HG03175 (cell line): ENCODE measurements around the gene CACNA2D2.

Experiments
- ATAC-seq: cut with Tn5 transposase; IDR thresholded peaks from one replicate; pipeline ENCODE4 v1.9.1; 2021; ENCODE audit warnings: mild to moderate bottlenecking, moderate library complexity; ENCODE audit not compliant: unreplicated experiment

CACNA2D2 gene

GRCh38 chr3:50503504-50504342 is at the start of gene CACNA2D2:
CACNA2D2 (minus strand) TSS chr3:50503634; CDS start chr3:50503423, 211 bp downstream.
- ATAC-seq, result no peak

DNA sequence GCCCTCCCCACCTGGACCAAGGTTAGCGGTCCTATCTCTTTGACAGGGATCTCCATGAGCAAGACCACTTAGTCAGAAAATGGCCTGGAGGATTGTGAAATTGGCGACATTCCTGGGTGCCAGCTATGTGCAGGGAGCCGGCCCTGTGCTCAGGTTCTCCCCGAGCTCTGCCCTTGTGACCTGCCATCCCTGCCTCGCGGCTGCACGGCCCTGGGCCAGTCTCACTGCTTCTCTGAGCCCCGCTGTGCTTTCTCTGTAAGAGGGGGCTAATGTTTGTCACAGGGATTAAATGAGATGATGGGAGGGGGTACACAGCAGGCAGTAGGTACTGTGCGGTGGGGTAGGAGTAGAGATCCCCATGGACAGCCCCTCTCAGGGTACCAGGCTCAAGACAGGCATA is 49.2 kb upstream of the CACNA2D2 start:
- ATAC-seq, result no peak

DNA sequence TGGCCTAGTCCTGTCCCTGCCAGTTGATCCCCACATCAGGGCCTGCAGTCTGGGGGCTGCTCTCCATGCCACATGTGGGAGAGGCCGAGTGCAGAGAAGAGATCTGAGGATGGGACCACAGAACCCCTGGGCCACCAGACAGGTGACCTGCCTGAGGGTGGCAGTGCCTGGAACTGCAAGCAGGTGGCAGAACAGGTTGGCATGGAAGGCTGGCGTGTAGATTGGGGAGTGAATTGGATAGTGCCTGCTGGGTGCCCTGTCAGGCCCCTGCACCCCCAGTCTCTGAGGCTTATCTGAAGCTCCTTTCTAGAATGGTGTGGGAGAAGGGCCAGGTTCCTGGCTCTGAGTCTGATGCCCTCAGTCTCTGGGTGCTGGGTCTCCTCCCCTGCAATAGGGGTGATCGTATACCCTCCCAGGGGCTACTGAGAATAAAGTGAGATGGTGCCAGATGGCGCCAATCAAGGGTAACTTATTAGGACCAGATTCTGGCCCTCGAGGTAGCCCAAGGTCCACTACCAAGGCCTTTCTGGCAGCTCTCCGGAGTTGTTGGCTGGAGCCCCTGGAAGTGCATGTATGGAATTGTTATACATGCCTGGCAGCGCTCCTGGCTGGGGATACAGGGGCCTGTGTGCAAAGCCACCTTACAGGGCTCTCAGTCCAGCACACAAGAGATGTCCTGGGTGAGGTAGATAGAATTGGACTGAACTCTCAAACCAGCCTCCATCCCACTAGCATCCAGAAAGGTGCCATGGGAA is 48.4 kb upstream of the CACNA2D2 start:
- no peak for ATAC-seq

DNA sequence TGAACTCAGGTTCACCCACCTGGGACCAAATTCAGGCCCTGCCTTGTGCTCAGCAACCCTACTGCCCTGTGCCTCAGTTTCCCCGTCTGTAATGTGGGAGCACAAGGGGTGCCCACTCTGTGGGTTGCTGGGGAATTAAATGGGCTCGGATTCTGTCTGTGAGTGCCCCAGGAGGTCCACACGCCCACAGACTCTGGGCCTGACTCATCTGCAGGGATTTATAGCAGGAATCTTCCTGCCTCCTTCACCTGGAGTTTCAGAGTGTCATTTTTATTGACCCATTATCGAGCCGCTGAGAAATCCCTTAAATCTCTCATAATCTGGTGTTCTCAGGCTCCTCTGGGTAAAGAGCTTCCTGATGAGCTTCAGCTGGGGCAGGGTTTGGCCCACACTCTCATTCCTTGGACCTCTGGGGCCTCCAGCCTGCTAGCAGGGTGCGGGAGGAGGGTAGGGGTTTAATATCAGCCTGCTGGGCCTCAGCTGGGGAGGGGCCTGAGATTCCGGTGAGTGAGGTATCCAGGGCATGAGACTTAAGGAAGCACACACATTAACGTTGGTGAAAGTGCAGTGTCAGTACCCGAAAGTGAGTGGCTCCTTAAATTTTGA is 47.7 kb upstream of the CACNA2D2 start:
- ATAC-seq, result no peak

DNA sequence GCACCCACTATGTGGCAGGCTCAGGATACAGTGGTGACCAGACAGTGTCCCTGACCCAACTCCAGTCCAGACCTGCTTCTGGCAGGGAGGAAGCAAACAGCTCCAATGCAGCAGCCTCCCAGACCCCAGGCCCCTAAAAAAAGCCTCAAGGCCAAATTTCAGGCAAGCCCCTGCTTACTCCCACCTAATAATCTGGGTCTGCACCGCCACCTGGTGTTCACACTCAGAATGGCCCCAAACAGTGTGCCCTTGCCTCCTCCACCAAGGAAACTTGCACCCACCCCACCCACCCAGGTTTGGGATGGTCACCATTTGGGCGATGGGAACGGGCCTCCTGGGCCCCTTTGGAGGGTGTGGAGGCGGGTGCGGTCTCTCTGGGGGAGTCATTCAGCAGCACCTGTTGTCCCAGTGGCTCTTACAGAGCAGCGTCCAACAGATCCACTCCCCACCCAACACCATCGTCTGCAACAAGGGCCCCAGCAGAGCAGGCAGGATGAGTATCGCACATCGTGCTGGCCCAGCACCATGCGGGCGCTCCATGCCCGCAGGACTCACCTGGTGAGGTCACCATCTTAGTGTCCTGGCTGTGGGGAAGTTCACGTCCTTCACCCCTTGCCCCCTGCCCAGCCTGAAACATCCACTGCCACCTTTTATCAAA is 46.8 kb upstream of the CACNA2D2 start:
- no peak for ATAC-seq

- ATAC-seq, result no peak
Observed at GRCh38 chr3:50549226-50549625, 45.8 kb upstream of the CACNA2D2 start.

- ATAC-seq, result no peak
Observed at GRCh38 chr3:50545781-50546180, 42.3 kb upstream of the CACNA2D2 start.

- ATAC-seq, result no peak
Observed at GRCh38 chr3:50542177-50543034, 39.0 kb upstream of the CACNA2D2 start.

DNA sequence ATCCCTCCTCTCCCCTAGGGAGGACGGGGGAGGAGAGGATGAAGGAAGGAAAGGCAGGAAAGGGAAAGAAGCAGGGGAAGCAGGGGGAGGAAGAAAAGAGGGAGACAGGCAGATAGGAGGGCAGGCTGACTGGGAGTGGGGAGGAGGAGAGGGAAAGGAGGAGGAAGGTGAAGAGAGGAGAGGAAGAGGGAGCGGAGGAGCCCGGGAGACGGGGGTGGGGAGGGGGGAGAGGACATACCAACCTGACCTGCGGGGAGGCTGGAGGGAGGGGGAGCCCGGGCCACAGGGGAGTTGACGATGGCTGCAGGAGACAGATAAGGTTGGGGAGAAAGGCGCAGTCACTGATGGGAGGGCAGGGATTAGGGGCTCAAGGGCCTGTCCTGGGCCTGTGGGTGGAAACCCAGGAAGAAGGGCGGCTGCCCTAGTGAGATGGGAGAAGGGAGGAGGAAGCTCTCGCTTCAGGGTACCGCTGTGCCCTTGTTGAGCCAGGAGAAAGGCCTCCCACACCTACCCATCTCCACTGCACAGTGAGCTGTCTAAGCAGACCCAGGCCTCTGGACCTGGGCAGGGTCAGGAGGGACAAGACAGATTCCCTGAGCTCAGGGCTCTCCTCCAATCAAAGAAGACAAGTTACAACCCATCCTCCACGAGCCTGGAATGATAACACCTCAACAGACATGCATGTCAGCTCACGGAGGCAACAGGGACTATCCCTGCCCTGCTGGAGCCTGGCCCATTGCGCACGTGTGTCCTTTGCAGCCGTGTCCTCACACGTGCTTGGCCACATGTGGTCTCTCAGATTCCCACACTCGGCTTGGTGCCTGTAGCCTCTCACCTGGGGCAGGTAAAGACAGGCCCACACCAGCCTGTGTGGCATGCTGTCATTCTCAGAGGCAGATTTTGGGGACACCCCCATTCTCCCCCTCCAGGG is 36.2 kb upstream of the CACNA2D2 start:
- ATAC-seq, result no peak

DNA sequence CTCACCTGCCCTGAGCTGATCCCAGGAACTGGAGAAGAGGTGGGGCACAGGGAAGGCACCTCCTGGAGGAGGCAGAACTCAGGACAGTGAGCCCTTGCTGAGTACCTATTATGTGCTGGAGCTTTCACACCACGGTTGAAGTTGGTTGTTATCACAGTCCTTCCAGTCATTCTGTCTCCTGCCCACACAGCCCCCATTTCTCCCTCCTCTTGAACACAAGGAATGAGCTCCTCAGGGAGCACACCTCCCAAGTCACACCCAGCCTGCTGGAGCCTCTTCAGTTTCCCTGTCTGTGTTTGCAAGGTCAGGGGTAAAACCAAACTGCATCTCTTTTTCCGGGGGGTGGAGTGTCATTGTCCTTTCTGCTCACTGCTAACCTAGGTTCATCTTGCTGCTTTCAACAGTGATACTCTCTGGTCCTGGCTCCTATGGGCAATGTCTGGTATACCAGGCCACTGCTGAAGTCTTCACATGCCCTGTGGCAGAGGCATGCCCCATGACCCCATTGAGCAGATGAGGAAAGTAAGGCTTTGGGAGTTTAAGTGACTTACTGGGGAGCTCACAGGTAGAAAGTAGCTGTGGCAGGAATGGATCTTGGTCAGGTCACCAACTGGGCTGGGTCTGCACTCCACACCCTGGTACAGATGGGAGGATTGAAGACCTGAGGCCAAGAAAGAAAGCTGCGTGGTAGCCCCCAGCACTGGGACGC is 34.1 kb upstream of the CACNA2D2 start:
- no peak for ATAC-seq

DNA sequence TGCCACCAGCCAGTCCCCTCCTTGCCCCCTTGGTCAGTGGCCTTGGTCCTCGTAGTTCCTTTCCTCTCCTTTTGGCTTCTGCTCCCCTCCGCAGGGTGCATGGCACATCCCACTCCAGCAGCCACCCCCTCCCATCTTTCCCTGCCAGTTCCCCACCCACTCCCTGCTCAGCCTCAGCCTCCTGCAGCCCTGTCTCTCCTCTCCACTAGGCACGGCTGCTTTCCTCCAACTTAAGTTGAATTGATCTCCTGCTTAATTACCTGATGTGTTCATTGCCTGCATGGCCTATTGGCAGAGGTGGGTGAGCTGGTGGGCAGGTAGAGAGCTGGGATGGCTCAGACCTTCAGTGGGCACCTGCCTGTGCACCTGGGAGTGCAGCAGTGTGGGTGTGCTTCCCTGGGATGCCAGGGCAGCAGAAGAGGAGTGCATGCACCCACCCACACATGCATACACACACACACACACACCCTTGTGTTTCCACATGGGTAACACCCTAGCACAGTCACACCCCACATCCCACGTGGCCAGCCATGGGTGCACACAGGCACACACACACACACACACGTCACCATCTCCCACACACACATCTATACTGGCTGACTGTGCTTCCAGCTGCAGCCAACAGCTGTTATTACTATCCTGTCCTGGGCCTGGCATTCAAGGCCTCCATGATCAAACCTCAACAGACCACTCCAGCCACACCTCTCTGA is 33.2 kb upstream of the CACNA2D2 start:
- no peak for ATAC-seq

DNA sequence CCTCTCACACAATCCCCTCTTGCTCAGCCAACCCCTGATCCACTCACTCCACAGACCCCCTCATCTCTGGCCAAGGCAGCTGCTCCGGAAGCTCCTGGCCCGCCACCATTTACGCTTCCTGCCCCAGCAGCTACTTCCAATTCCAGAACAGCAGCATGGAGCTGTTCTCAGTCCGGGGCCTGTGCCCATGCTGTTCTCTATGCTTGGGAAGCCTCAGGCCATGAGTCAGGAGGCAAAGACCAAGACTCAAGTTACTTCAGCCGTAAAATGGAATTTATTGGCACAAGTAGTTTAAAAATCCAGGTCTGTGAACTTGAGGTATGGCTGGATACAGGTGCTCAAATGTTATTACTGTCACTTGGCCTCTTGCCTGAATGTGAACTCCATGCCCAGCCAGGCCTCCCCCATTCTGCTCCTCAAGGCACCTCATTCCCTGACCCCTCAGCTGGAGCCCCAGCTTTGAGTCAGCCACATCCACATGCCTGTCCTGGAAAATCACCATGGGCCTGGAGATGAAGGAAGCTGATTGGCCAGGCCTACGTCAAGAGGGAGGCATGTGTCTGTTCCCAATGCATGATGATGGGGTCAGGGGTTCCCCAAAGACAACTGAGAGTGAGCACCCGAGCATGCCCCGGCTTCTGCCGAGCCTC is 31.4 kb upstream of the CACNA2D2 start:
- no peak for ATAC-seq

GRCh38 chr3:50533807-50534461 is 30.5 kb upstream of the CACNA2D2 start:
- ATAC-seq, result no peak

- ATAC-seq, result no peak
Observed at GRCh38 chr3:50533316-50533715, 29.9 kb upstream of the CACNA2D2 start.

- no peak for ATAC-seq
Observed at GRCh38 chr3:50532062-50532705, 28.8 kb upstream of the CACNA2D2 start.

DNA sequence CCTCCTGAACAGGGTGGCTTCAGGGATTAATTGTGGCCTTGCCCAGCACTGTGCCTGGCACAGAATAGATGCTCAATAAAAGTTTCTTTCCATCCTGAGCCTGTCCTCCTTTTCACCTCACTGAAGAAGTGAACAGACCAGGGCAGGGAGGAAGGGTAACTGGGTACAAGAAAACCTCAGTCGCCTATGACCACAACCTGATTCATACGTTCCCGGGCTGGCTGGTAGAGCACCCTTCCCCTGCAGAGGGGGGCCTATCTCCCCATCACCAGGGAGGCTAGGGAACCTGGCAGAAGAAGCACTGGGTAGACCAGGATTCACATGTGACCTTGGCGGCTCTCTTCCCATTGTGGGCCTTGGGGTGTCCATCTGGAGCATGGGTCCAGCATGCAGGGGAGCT is 27.8 kb upstream of the CACNA2D2 start:
- no peak for ATAC-seq
